GM19455 (cell line): ENCODE results near the gene SLC22A7.

Experiments used
- ATAC-seq: cut with Tn5 transposase; IDR thresholded peaks from one replicate; pipeline ENCODE4 v1.9.1; 2021; ENCODE audit not compliant: unreplicated experiment

The SLC22A7 gene

GRCh38 chr6:43282636-43283513 lies 15.2 kb upstream of the SLC22A7 start:
- no peak for ATAC-seq

DNA sequence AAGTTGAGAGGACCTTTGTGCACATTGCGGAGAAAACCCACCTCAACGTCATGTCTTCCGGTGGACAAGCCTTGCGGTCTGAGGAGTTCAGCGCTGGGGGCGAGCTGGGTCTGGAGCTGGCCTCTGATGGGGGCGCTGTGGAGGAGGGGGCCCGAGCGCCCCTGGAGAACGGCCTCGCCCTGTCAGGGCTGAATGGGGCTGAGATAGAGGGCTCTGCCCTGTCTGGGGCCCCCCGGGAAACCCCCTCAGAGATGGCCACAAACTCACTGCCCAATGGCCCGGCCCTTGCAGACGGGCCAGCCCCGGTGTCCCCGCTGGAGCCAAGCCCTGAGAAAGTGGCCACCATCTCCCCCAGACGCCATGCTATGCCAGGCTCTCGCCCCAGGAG lies 14.6 kb upstream of the SLC22A7 start:
- no peak for ATAC-seq

GRCh38 chr6:43283905-43284304 lies 14.2 kb upstream of the SLC22A7 start:
- ATAC-seq, result no peak

DNA sequence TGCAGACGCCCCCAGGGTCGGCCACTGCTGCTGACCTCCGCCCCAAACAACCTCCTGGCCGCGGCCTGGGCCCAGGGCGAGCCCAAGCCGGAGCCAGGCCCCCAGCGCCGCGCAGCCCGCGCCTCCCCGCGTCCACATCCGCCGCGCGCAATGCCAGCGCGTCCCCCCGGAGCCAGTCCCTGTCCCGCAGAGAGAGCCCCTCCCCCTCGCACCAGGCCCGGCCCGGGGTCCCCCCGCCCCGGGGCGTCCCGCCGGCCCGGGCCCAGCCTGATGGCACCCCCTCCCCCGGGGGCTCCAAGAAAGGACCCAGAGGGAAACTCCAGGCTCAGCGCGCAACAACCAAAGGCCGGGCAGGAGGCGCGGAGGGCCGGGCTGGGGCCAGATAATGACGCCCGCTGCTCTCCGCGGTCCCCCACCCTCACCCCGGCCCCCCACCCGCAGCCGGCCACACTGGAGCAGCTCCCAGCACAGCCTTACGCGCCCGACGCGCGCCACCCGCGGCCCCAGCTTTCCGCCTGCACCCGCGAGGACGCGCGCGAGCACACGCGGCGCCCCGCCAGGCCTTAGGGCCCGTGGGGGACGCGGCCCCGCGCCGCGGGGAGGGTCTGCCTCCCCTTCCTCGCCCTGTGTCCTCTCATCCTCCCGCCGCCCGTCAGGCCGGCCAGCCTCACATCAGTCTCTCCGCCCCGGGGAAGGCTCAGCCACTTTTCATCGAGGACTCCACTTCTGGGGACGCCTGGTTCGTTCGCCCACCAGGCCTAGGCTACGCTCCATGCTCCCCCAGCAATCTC lies 12.9 kb upstream of the SLC22A7 start:
- ATAC-seq, result no peak

DNA sequence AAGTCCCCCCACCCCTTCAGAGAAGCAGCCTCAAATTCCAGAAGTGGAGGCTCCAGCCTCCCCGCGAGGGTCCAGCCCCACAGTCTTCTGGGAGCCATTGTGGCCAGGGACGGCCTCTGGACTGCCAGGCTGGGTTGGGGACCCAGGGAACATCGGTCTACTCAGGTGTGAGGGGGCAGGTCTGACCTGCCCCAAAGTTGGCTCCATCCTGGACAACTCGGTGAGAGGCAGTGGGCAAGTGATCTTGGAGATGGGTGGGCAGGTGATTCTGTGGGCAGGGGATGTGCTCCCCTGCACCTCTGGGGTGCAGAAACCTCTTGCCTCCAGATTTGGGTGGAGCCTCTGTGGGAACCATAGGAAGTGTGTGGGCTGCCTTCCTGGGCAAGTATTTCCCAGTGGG lies 12.2 kb upstream of the SLC22A7 start:
- ATAC-seq, result no peak

GRCh38 chr6:43286456-43286979 lies 11.5 kb upstream of the SLC22A7 start:
- no peak for ATAC-seq

DNA sequence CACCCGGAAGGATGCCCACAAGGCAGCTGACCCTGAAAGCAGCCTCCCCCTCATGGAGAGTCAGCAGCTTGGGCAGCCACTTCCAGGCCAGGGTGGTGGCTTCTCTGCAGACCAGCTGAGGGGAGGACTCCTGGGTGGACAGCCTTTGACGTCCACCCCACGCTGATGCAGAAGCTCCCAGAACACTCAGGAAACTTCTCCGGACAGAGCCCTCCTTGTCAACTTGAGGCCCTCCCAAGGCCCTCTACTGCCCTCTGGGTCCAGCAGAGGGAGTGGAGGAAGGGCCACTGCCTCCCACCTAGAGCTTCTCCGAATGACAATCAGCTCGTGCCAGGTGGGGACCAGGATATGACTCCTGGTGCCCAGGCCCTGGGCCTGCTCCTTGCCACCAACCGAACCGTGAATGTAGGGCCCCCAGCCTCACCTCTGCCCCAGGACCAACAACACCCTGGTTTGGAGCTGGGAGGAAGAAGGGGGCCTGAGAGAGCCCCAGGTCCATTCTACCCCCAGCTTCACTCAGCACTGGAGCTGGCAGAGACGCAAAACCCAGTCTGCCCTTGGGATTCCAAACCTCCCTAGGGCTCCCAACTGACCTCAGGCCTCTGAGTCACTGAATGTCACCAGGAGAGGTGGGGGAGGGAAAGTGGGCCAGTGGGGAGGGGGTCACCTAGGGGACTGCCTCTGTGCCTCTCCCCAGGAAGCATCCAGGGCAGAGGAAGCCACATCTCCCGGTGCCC lies 10.9 kb upstream of the SLC22A7 start:
- no peak for ATAC-seq

DNA sequence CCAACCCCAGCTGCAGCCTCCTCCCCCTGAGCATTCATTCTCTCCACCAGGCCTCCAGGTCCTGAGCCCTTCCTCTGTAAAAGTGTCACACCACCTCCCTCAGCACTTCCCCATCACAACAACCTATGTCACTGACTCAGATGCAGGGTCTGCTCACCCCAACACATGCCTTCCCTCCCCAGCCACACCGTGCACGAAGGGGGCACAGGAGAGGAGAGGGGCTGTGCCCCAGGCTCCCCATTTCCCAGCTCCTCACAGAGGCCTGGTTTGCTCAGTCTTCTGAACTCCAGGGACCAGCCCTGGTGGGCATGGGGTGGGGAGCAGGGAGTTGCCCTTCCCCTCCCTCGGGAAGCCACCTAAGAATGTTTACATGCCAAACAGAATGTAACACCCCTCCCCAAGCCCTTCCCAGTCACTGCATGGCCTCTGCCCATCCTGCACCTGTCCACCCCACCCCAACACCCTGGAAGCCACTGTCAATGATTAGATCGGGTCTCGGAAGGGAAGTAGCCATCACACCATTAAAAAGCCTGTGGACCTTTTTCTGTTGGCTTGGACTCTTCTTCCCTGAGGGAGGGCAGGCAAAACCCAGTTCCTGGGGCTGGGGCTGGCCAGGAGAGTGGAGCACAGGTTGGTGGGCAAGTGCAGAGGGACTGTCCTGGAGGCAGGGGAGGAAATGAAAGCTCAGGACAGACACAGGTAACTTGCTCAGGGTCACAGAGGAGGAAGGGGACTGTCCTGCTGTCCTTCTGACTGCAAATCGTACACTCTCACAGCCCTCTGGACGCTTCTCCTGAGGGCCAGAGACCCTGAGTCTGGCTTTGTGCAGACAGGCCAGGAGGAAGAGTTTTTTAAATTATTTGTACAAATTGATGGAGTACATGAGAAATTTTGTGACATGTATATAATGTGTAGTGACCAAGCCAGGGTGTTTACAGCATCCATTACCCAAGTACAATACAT lies 10.1 kb upstream of the SLC22A7 start:
- no peak for ATAC-seq

DNA sequence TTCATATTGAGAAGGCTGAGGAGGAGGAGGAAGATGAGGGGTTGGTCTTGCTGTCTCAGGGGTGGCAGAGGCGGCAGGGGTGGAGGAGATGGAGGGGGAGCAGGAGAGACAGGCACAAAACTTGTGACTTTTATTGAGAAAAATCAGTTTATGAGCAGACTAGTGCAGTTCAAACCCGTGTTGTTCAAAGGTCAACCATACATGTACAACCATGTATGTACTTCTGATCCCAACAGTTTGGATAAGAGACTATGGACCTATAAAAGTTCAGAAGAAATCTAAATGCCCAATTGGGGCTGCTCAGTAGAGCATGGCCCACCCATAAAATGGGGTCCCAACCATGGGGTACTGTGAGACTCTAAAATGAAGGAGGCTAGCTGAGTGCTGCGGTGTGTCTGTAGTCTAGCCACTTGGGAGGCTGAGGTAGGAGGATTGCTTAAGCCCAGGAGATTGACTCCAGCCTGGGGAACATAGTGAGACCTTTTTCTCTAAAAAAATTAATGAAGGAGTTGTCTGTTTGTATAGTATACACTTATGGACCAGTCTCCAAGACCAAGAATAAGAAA lies 7.6 kb upstream of the SLC22A7 start:
- no peak for ATAC-seq

- ATAC-seq, result no peak
Observed at GRCh38 chr6:43290905-43291355, 7.1 kb upstream of the SLC22A7 start.

GRCh38 chr6:43291708-43292107 lies 6.4 kb upstream of the SLC22A7 start:
- no peak for ATAC-seq

- no peak for ATAC-seq
Observed at GRCh38 chr6:43292341-43292740, 5.7 kb upstream of the SLC22A7 start.

DNA sequence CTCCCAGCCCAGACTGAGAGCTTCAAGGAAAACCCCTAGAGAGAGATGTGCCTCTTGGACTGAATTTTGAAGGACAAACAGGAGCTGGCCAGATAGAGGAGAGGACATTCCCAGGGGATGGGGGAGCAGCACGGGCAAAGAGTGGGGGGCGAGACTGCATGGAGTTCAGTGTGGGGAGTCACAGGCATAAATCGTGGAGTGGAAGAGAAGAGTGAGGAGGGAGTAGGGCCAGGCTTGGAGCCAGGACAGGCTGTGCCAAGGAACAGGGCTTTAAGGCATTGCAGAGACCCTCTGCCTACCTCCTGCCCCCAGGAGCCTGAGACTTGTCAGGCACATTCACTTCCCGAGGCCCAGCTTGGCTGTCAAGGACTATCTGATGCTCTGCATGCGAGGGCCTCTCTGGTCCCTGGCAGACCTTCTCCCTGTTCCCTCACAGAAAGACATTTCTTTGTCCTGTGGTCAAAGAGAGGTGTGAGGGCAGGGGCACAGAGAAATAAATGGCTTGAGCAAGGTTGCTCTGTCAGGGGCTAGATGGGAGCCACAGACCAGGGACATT lies 5.2 kb upstream of the SLC22A7 start:
- ATAC-seq, result no peak

- ATAC-seq, result no peak
Observed at GRCh38 chr6:43293698-43294097, 4.4 kb upstream of the SLC22A7 start.

DNA sequence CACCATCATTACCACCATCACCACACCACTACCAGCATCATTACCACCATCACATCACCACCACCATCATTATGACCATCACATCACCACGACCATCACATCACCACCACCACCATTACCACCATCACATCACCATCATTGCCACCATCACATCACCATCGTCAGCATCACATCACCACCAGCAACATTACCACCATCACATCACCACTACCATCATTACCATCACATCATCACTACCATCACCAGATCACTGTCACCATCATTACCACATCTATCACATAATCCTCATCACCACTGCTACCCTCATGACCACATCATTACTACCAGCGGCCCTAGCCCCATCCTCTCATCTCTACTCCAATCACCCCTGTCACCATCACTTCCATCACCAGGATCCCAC lies 3.5 kb upstream of the SLC22A7 start:
- no peak for ATAC-seq

- ATAC-seq, result no peak
Observed at GRCh38 chr6:43295456-43295855, 2.6 kb upstream of the SLC22A7 start.

GRCh38 chr6:43296780-43297497 lies 1.1 kb upstream of the SLC22A7 start:
- ATAC-seq, result no peak

GRCh38 chr6:43298565-43299337 lies 691 bp downstream of the SLC22A7 start:
- ATAC-seq, result no peak
